Central memory CD8-positive, alpha-beta T cell (primary cell): Measurements from ENCODE around the gene MTFP1.

Source experiments
- ATAC-seq: fragments of 150-1000 bp; cut with Tn5 transposase; replicated peaks from 2 replicates; pipeline ENCODE4 v1.10.0; 2022; ENCODE audit warnings: mild to moderate bottlenecking, moderate FRiP score, moderate number of reproducible peaks; ENCODE audit not compliant: poor library complexity, severe bottlenecking; ENCODE audit errors: extremely low read depth
- DNase-seq, 2 donors: peaks; one replicate each; pipeline ENCODE4 v3.0.0; 2021; ENCODE audit warnings: low spot score in 2 of 2
- H3K27ac Mint-ChIP-seq: one replicate; pipeline ENCODE4 v1.8.0; 2022; ENCODE audit warnings: low read depth, mild to moderate bottlenecking, moderate library complexity, mixed read lengths
- H3K27me3 Mint-ChIP-seq: one replicate; pipeline ENCODE4 v1.8.0; 2022; ENCODE audit warnings: mixed read lengths
- H3K36me3 Mint-ChIP-seq: one replicate; pipeline ENCODE4 v1.8.0; 2022; ENCODE audit warnings: mild to moderate bottlenecking, moderate library complexity, mixed read lengths; ENCODE audit not compliant: insufficient read depth
- H3K4me1 Mint-ChIP-seq: one replicate; pipeline ENCODE4 v1.8.0; 2022; ENCODE audit warnings: mixed read lengths
- H3K4me3 Mint-ChIP-seq: one replicate; pipeline ENCODE4 v1.8.0; 2022; ENCODE audit warnings: mild to moderate bottlenecking, moderate library complexity, mixed read lengths
- H3K9me3 Mint-ChIP-seq: one replicate; pipeline ENCODE4 v1.8.0; 2022; ENCODE audit warnings: mixed read lengths

MTFP1 gene

GRCh38 chr22:30425616-30426387 is at the start of gene MTFP1:
TSS of gene MTFP1 (plus strand) at chr22:30425768. CDS start at chr22:30425880, 112 bp downstream.
- DNase-seq: peak; percentile 39 to 40
- Mint-ChIP-seq H3K36me3 (peaks cover 19% of the 10 kb centered on the region), H3K27me3 (no peaks in the 10 kb centered on the region), H3K4me1 (peaks cover 53% of the 10 kb centered on the region), H3K9me3 (no peaks in the 10 kb centered on the region), H3K27ac (peak within 1 kb of the TSS; percentile 97), H3K4me3 (peak within 1 kb of the TSS; percentile 89)
- peak; percentile 4 for ATAC-seq

GRCh38 chr22:30380011-30380410 is 45.6 kb upstream of the MTFP1 start:
- Mint-ChIP-seq H3K36me3 (peaks cover 2% of the 10 kb centered on the region), H3K27ac (no peak overlapping the region), H3K27me3 (no peaks in the 10 kb centered on the region), H3K9me3 (no peaks in the 10 kb centered on the region), H3K4me3 (no peak overlapping the region), H3K4me1 (no peaks in the 10 kb centered on the region)
- DNase-seq (no peak), ATAC-seq (no peak)

- no peaks in the 10 kb centered on the region for H3K9me3 Mint-ChIP-seq
- H3K27ac Mint-ChIP-seq: no peak overlapping the region
- no peaks in the 10 kb centered on the region for H3K27me3 Mint-ChIP-seq
- ATAC-seq (no peak), DNase-seq (no peak)
- H3K36me3 Mint-ChIP-seq: peaks cover 2% of the 10 kb centered on the region
- H3K4me3 Mint-ChIP-seq: no peak overlapping the region
- H3K4me1 Mint-ChIP-seq: peaks cover 3% of the 10 kb centered on the region
These were observed 44.3 kb upstream of the MTFP1 start for GRCh38 chr22:30381264-30381663.

- Mint-ChIP-seq H3K4me1 (peaks cover 10% of the 10 kb centered on the region), H3K27me3 (no peaks in the 10 kb centered on the region), H3K36me3 (peaks cover 4% of the 10 kb centered on the region), H3K27ac (no peak overlapping the region), H3K4me3 (no peak overlapping the region), H3K9me3 (no peaks in the 10 kb centered on the region)
- ATAC-seq (no peak), DNase-seq (no peak)
These were observed 43.2 kb upstream of the MTFP1 start for GRCh38 chr22:30382340-30382739.

- ATAC-seq (no peak), DNase-seq (no peak)
- Mint-ChIP-seq H3K4me1 (peaks cover 13% of the 10 kb centered on the region), H3K27me3 (no peaks in the 10 kb centered on the region), H3K4me3 (no peak overlapping the region), H3K9me3 (no peaks in the 10 kb centered on the region), H3K36me3 (peaks cover 3% of the 10 kb centered on the region), H3K27ac (no peak overlapping the region)
These were observed 42.5 kb upstream of the MTFP1 start for GRCh38 chr22:30383061-30383460.

- Mint-ChIP-seq H3K4me1 (peaks cover 15% of the 10 kb centered on the region), H3K27me3 (no peaks in the 10 kb centered on the region), H3K27ac (no peak overlapping the region), H3K9me3 (no peaks in the 10 kb centered on the region), H3K36me3 (peaks cover 6% of the 10 kb centered on the region), H3K4me3 (peak overlapping the region; percentile 43)
- ATAC-seq (no peak), DNase-seq (no peak)
These were observed 39.6 kb upstream of the MTFP1 start for GRCh38 chr22:30385942-30386341.

- DNase-seq: no peak
- peaks cover 6% of the 10 kb centered on the region for H3K36me3 Mint-ChIP-seq
- H3K27ac Mint-ChIP-seq: no peak overlapping the region
- no peaks in the 10 kb centered on the region for H3K9me3 Mint-ChIP-seq
- H3K4me3 Mint-ChIP-seq: peak overlapping the region; percentile 73
- H3K27me3 Mint-ChIP-seq: no peaks in the 10 kb centered on the region
- peaks cover 22% of the 10 kb centered on the region for H3K4me1 Mint-ChIP-seq
- no peak for ATAC-seq
These were observed 39.0 kb upstream of the MTFP1 start for GRCh38 chr22:30386608-30386959.

GRCh38 chr22:30386960-30387827 is 38.4 kb upstream of the MTFP1 start, which contains the start of gene RNF215:
TSS of gene RNF215 (minus strand) at chr22:30387411. CDS start at chr22:30387313, 98 bp downstream.
- Mint-ChIP-seq H3K9me3 (no peaks in the 10 kb centered on the region), H3K27me3 (no peaks in the 10 kb centered on the region), H3K27ac (peak within 1 kb of the TSS; percentile 41), H3K36me3 (peaks cover 6% of the 10 kb centered on the region), H3K4me1 (peaks cover 22% of the 10 kb centered on the region), H3K4me3 (peak within 1 kb of the TSS; percentile 73)
- peak; percentile 61 to 65 for DNase-seq
- peak; percentile 75 for ATAC-seq

- H3K36me3 Mint-ChIP-seq: peaks cover 6% of the 10 kb centered on the region
- H3K9me3 Mint-ChIP-seq: no peaks in the 10 kb centered on the region
- peaks cover 21% of the 10 kb centered on the region for H3K4me1 Mint-ChIP-seq
- peaks cover 21% of the 10 kb centered on the region for H3K27me3 Mint-ChIP-seq
- peak overlapping the region; percentile 52 for H3K27ac Mint-ChIP-seq
- peak; percentile 74 for ATAC-seq
- DNase-seq: peak; percentile 59 to 66
- H3K4me3 Mint-ChIP-seq: no peak overlapping the region
These were observed 34.4 kb upstream of the MTFP1 start for GRCh38 chr22:30390974-30391691.

GRCh38 chr22:30392661-30393321 is 32.8 kb upstream of the MTFP1 start:
- Mint-ChIP-seq H3K4me3 (no peak overlapping the region), H3K9me3 (no peaks in the 10 kb centered on the region), H3K27me3 (peaks cover 24% of the 10 kb centered on the region), H3K36me3 (peaks cover 7% of the 10 kb centered on the region), H3K27ac (no peak overlapping the region), H3K4me1 (peaks cover 19% of the 10 kb centered on the region)
- no peak for ATAC-seq
- no peak for DNase-seq

GRCh38 chr22:30393322-30393680 is 32.3 kb upstream of the MTFP1 start:
- no peak overlapping the region for H3K27ac Mint-ChIP-seq
- H3K27me3 Mint-ChIP-seq: peaks cover 29% of the 10 kb centered on the region
- H3K4me3 Mint-ChIP-seq: no peak overlapping the region
- H3K4me1 Mint-ChIP-seq: peaks cover 24% of the 10 kb centered on the region
- no peaks in the 10 kb centered on the region for H3K9me3 Mint-ChIP-seq
- H3K36me3 Mint-ChIP-seq: peaks cover 7% of the 10 kb centered on the region
- ATAC-seq: no peak
- no peak for DNase-seq

- no peak overlapping the region for H3K27ac Mint-ChIP-seq
- no peak overlapping the region for H3K4me3 Mint-ChIP-seq
- peaks cover 30% of the 10 kb centered on the region for H3K4me1 Mint-ChIP-seq
- peaks cover 33% of the 10 kb centered on the region for H3K27me3 Mint-ChIP-seq
- DNase-seq (no peak), ATAC-seq (no peak)
- H3K9me3 Mint-ChIP-seq: no peaks in the 10 kb centered on the region
- H3K36me3 Mint-ChIP-seq: peaks cover 7% of the 10 kb centered on the region
These were observed 31.7 kb upstream of the MTFP1 start for GRCh38 chr22:30393885-30394284.
